Measurements from ENCODE around the gene CBX7.

DNA sequence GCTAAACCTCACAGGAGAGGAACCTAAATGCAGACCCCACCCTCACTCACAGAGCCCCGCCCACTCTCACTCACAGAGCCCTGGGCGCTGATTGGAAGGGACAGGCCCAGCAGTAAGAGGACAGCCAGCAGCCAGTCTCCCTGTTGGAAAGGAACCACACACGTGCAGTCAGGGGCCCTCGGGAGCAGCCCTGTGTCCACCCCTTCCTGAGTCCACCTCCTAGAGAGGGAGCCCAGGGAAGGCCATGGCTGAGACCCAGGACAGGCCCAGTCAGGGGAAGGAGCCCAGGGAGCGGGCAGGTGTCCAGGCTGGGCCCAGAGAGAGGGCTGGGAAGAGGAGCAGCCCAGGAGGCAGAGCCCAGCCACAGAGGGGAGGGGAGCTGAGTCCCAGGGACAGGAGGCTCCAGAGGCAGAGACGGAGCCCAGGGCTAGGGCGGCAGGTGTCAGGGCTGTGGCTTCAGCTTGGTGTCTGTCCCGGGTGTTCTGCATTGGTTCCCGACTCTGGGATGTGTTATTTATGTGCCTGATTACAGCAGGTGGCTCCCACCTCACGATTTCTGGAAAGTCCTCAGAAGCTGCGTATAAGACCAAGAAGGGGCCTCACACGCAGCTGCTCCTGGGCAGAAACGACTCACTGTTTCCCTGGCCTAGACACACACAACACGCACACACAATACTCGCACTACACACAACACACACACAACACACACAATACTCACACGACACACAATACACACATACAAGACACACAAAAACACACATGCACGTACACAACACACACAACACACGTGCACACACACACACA, 64.4 kb downstream of the CBX7 start:
- no peak for TF ChIP-seq CTCF (IDR thresholded peaks at IDR 0.05)
- TF ChIP-seq POLR2A (IDR thresholded peaks at IDR 0.05): no peak
- no peak for TF ChIP-seq POLR2AphosphoS5 (IDR thresholded peaks at IDR 0.05)
- TF ChIP-seq EP300 (IDR thresholded peaks at IDR 0.05): no peak

All from suprapubic skin (tissue), 4 donors.